ENCODE results near the gene NES.

GRCh38 chr1:156669794-156670193 lies 7.4 kb downstream of the NES start:
- TF ChIP-seq, protein P1, sequence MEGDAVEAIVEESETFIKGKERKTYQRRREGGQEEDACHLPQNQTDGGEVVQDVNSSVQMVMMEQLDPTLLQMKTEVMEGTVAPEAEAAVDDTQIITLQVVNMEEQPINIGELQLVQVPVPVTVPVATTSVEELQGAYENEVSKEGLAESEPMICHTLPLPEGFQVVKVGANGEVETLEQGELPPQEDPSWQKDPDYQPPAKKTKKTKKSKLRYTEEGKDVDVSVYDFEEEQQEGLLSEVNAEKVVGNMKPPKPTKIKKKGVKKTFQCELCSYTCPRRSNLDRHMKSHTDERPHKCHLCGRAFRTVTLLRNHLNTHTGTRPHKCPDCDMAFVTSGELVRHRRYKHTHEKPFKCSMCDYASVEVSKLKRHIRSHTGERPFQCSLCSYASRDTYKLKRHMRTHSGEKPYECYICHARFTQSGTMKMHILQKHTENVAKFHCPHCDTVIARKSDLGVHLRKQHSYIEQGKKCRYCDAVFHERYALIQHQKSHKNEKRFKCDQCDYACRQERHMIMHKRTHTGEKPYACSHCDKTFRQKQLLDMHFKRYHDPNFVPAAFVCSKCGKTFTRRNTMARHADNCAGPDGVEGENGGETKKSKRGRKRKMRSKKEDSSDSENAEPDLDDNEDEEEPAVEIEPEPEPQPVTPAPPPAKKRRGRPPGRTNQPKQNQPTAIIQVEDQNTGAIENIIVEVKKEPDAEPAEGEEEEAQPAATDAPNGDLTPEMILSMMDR (IDR thresholded peaks at IDR 0.05; ENCODE audit: low read length): no peak
- no peak for TF ChIP-seq EZH2 (IDR thresholded peaks at IDR 0.05; ENCODE audit: borderline replicate concordance, low read length)
